ENCODE data around the gene SDK2.

The SDK2 gene

GRCh38 chr17:73356561-73357170, 287.6 kb downstream of the SDK2 start:
- DNase-seq = no peak

GRCh38 chr17:73354423-73355284, 289.6 kb downstream of the SDK2 start:
- DNase-seq = no peak

DNA sequence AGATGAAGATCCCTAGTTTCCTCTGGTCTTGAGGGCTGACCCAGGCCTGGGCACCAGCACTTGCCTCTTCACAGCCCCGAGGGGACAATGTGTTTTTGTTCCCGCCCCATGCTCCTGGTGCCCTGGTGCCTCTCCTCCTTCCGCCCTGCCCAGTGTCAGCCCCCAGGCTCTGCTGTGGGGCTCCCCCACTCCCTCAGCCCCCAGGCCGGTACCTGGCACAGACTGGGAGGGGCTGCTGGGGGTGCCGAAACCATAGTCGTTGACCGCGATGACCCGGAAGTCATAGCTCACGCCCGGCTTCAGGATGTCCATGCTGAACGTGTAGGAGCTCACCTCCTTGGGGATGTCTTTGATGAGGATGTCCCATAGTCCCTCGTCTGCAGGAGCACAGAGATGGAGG, 292.0 kb downstream of the SDK2 start:
- no peak for DNase-seq

- DNase-seq = no peak
These were observed 292.5 kb downstream of the SDK2 start for GRCh38 chr17:73351764-73352163.

DNA sequence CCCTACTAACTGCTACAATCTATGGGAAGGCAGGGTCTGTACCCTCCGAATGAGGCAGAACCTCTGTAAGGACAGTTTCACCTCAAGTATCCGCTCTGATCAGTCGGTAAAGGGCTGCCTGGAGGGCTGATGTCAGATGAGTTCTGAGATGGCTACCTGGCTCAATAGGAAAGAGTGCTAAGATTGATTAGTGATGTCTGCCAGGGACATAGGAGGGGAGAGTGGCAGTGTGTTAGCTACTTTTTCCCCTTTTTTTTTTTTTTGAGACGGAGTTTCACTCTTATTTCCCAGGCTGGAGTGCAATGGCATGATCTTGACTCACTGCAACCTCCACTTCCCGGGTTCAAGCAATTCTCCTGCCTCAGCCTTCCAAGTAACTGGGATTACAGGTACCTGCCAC, 293.4 kb downstream of the SDK2 start:
- DNase-seq = no peak

GRCh38 chr17:73349647-73350046, 294.6 kb downstream of the SDK2 start:
- DNase-seq = no peak

DNA sequence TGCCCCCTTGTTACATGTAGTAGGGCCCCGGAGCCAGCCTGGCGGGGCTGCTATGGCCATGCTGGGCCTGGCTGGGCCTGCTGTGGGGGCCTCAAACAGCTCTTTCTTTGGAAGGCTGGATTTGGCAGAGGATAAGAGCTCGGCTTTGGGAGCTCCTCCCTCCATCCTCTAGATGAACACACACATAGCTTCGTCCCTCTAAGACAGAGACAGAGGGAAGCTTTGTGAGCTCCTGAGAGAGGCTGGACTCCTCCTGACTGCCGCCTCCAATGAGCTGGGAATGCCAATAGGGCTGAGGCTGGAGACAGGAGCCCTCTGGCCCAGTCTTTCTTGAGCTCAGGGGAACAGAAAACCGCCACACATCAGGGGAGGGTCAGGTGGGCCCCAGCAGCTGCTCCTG, 295.1 kb downstream of the SDK2 start:
- no peak for DNase-seq

DNA sequence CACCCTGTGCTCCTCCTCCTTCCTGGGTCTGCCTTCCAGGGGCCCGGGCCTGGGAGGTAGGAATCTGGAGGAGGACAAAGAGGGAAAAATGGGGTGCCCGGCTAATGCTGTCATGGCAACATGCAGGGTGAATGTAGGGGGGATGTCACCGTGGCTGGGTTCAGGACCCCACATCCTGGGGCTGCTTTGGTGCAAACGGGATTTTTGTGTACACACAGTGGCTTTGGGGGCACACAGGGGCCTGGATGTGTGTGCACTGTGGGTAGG, 295.5 kb downstream of the SDK2 start:
- DNase-seq = no peak

DNA sequence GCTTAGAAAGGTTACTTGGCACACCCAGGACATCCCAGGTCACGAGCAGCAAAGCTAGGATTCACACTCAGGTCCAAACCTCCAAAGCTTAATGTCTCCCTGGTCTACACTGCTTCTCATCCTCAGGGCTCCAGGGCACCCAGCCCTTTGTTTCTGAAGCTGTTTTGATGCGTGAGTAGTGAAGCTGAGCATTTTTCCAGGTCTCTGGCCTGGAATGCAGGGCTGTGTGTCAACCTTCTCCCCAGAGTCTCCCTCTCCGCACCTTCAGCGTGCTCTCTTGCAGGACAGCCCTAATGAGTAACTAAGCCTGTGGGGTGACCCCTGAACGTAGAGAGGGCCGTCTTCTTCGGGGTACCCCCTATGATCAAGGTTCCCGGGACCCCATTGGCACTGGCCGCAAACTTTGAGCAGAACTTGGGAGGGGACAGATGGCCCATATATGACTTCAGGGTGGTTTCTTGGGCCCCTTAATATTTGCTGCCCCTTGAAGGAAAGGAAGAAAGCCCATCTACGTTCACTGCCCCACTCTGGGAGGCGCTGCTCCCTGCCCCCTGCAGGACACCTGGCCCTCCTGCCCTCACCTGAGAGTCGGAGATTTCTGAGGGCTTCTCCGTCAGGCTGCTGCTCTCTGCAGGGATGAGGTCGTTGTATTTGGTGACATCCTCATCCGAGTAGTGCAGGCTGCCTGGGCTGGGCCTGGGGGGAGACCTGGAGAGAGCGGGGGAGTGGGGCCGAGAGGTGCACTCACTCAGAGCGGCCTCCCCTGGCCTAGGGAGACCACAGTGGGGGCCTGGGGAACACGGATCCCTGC, 296.0 kb downstream of the SDK2 start:
- no peak for DNase-seq

- no peak for DNase-seq
These were observed 296.9 kb downstream of the SDK2 start for GRCh38 chr17:73347351-73347750.

GRCh38 chr17:73346501-73347162, 297.6 kb downstream of the SDK2 start:
- DNase-seq = no peak

DNA sequence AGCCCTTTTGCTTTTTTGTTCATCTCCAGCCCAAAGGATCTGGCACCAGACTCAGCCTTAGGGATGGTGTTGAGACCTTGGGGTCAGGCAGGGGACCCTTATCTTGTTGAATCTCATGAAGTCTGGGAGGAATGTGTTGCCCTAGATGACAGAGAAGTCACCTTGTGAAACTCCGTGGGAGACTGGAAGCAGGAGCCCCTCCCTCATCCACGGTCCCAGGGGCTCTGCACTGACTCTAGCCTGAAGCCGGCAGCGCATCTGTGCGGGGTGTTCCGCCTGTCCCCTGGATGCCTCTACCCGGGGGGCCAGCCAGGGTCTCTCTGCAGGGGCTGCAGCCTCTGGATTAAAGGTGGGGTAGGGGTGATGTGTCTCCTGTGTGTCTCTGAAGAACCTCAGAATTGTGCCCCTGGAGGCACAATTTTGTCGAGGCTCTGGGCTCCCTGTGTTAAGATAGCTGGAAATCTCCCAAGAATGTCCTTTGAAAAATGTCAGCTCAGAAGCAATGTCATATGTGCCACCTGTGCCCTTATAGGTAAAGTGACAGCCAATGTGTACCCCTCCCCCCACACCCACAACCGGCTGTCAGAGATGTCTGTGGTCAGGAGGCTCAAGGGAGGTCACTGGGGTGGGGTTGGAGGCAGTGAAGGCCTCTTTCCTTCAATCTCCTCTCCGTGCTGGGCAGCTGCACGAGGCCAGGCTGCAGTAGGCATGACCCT, 300.3 kb downstream of the SDK2 start:
- DNase-seq = no peak

GRCh38 chr17:73343168-73343634, 301.0 kb downstream of the SDK2 start:
- DNase-seq = no peak

DNA sequence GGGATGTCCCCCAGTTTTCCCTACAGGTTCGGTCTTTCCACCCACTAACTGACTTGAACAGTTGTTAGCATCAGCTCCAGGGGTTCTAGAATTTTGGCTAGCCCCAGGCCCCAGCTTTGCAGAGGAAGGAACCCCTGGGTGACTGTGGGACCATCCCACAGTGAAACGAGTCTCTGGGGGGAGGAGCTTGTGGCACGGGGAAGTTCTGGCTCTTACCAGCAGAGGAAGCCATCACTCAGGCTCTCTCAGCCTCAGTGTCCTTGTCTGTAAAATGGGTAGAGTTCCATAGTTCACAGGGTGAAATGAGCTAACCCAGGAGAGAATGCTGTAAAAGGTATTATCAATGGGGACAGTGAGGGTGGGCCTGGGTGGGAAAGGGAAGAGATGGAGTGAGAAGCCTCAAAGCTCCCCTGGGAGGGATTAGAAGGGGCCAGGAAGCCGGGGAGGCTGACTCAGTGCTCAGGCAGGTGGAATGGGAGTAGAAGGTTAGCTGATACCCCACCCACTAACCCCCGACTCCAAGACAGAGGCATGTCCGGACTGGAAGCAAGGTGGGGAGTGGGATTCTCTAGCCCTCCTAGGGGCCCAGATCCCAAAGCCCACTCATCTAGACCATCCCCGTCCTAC, 301.6 kb downstream of the SDK2 start:
- no peak for DNase-seq

GRCh38 chr17:73342050-73342522, 302.2 kb downstream of the SDK2 start:
- peak; percentile 43 for DNase-seq

DNA sequence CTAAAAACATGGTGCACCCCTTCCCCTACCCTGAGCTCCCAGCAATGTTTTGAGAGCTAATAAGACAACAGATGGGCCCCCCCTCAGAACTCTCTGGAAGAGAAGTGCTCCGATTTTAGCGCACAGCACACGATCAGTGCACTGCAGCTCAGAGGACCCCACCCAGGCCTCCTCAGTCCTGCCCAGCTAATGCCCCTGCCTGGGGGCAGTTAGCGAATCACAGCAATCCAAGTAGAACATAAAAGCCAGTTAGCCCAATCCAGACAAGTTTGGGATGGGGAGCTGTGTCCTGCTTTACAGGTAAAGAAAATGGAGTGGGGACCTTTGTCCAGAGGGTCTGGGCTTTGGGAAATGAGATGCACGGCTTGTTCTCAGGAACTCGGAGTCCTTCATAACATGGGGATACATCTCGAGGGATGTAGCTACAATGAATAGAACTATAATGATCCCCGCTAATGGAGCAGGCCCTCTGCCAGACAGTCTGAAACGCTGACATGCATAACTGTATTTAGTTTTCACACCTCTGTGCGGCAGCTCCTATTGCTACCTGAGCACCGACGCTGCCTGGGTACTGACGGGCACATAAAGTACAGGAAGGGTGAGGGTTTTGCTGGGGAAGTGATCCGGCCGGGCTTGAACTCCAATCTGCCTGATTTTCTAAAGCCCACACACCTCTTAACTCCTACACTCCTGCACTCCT, 302.7 kb downstream of the SDK2 start:
- no peak for DNase-seq

GRCh38 chr17:73340093-73340596, 304.1 kb downstream of the SDK2 start:
- peak; percentile 91 for DNase-seq

- no peak for DNase-seq
These were observed 305.6 kb downstream of the SDK2 start for GRCh38 chr17:73338566-73339197.

DNA sequence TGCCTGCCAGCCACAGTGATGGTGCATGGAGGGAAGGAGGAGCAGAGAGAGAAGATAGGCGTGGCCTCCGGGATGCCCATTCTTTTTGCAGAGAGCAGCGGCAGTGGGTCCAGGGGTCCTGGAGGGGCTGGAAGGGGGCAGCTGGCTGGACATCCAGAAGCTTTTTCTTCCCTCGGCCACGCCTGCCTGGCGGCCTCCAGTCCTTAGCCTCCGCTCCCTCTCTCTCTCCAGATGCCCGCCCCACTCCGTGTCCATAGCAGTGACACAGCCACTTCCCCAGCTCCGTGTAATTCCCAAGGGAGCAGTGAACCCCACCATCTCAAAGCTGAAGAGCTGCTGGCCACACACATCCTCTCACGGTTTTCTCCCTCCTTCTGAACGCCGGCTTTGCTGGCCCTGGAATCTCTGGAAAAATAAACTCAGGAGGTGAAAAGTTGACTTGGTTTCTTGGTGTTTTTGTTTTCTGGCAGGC, 306.2 kb downstream of the SDK2 start:
- no peak for DNase-seq

- DNase-seq = no peak
These were observed 306.9 kb downstream of the SDK2 start for GRCh38 chr17:73337330-73337710.

Data from suppressor macrophage treated with lipopolysaccharide for 4 hours (primary cell).